ENCODE measurements around the gene GNG12. TPM values are rescaled to one million over a fixed set of nuclear protein-coding genes. Genes with fewer than 3 reads are reported as not detected.
A peak's percentile ranks its signal among the peaks of the same experiment; 100 is the strongest.

The GNG12 gene
- total RNA-seq, 1 experiment from 2014 or later = 102 TPM

DNA sequence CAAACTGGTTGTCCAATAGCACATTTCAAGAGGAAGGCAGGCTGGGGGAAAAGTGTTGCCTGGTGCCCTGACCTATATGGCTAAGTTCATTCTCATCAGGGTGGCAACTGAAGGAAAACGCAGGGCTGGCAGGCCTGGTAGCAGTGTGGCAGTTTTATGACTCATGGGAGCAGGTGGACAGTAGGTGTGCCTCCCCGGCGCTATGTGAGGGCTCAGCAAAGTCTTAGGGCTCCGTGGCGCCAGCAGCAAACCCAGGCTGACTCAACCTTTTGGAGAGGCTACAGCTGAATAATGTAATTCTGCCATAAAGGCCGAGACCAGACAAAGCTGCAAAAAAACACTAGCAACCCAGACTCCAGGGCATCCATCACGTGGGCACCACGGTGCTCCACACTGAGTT lies 124.7 kb downstream of the GNG12 start:
- Histone ChIP-seq H3K9me3 (ENCODE audit: insufficient read depth, low read depth) (no peaks in the 10 kb centered on the region), H3K9me2 (ENCODE audit: insufficient read depth) (no peaks in the 10 kb centered on the region), H3K4me2 (no peak overlapping the region), H3K4me1 (replicated peaks; ENCODE audit: insufficient read depth) (peaks cover 15% of the 10 kb centered on the region), H3K27ac (no peak overlapping the region), H3K36me3 (ENCODE audit: low read depth) (no peaks in the 10 kb centered on the region; the same call in 1 of the 2 replicates), H3K27me3 (ENCODE audit: insufficient read depth, low read depth) (no peaks in the 10 kb centered on the region), H3K4me3 (no peak overlapping the region), H2AFZ (no peak overlapping the region), H3F3A (ENCODE audit: insufficient read depth, low read depth) (peaks cover under 1% of the 10 kb centered on the region), H3K79me2 (ENCODE audit: low read depth) (peaks cover 4% of the 10 kb centered on the region; the same call in 1 of the 2 replicates), H4K20me1 (ENCODE audit: insufficient read depth) (no peaks in the 10 kb centered on the region)
- intact Hi-C loops (cut with micrococcal nuclease; ENCODE audit: unreplicated experiment) = loop anchor here (2.0 to 10.0 kb wide), 2 partner anchors 40 to 466 kb away; no protein-coding TSS in a partner anchor
- no TSS peak for BruUV-seq (replicated peaks)
- TF ChIP-seq EZH2 (IDR thresholded peaks at IDR 0.05; ENCODE audit: low read depth) = no peak
- TF ChIP-seq, protein P1, sequence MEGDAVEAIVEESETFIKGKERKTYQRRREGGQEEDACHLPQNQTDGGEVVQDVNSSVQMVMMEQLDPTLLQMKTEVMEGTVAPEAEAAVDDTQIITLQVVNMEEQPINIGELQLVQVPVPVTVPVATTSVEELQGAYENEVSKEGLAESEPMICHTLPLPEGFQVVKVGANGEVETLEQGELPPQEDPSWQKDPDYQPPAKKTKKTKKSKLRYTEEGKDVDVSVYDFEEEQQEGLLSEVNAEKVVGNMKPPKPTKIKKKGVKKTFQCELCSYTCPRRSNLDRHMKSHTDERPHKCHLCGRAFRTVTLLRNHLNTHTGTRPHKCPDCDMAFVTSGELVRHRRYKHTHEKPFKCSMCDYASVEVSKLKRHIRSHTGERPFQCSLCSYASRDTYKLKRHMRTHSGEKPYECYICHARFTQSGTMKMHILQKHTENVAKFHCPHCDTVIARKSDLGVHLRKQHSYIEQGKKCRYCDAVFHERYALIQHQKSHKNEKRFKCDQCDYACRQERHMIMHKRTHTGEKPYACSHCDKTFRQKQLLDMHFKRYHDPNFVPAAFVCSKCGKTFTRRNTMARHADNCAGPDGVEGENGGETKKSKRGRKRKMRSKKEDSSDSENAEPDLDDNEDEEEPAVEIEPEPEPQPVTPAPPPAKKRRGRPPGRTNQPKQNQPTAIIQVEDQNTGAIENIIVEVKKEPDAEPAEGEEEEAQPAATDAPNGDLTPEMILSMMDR (conservative IDR thresholded peaks at IDR 0.05) = no peak
- POLR2A ChIA-PET (ENCODE audit: unreplicated experiment) = interaction anchor here (0.5 to 0.7 kb wide), 2 partner anchors 24 to 139 kb away, joined by 3 to 10 read pairs; partner anchors contain the start of gene GADD45A
- DNase-seq = peak; percentile 67 to 81
- CTCF ChIA-PET = no interaction called here

DNA sequence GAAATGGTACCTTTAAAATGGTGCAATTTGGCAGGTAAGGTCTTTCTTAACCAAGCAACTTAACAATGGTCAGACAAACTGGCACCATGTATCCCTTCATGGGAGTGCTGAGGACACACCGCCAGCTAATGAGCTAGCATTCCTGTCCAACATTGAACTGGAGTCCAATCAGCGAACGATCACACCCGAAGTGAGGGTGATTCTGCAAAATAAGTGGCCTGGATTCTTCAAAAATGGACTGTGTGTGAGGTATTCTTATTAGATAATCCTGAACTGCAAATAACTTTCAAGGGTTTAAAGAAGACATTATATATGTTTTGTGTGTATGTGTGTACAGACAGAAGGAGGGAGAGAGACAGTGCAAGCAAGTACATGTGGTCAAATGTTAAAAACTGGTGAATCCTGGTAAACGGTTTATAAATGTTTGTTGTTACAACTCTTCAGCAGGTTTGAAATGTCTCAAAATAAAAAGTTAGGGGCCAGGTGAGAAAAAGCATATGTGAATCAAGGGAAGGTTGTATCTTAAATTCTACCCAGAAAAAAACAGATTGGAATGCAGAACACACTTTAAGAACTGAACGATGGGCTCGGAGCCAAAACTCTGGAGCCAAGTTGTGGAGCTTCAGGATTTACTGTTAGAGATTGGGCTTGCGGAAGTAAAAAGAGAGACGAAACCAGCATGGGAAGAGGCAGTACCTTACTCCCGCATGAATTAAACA lies 127.4 kb downstream of the GNG12 start:
- BruUV-seq (replicated peaks) = no TSS peak
- POLR2A ChIA-PET (ENCODE audit: unreplicated experiment) = interaction anchor here (0.7 kb wide), 1 partner anchor 41 kb away, joined by 3 read pairs; no protein-coding TSS in a partner anchor
- no peak for TF ChIP-seq EZH2 (IDR thresholded peaks at IDR 0.05; ENCODE audit: low read depth)
- TF ChIP-seq, protein P1 (conservative IDR thresholded peaks at IDR 0.05) = no peak
- H3F3A ChIP-seq (ENCODE audit: insufficient read depth, low read depth) = peaks cover 14% of the 10 kb centered on the region; the same call in 1 of the 2 replicates
- no peak for DNase-seq
- no peaks in the 10 kb centered on the region for H3K79me2 ChIP-seq (ENCODE audit: low read depth)
- no peak overlapping the region for H3K4me3 ChIP-seq
- no peak overlapping the region for H3K27ac ChIP-seq
- H3K4me1 ChIP-seq (replicated peaks; ENCODE audit: insufficient read depth) = peaks cover 16% of the 10 kb centered on the region
- intact Hi-C loops (cut with micrococcal nuclease; ENCODE audit: unreplicated experiment) = loop anchor here (10.0 kb wide), 1 partner anchor 469 kb away; no protein-coding TSS in a partner anchor
- no peak overlapping the region for H2AFZ ChIP-seq
- H3K9me2 ChIP-seq (ENCODE audit: insufficient read depth) = no peaks in the 10 kb centered on the region
- H3K27me3 ChIP-seq (ENCODE audit: insufficient read depth, low read depth) = no peaks in the 10 kb centered on the region
- no peak overlapping the region for H3K4me2 ChIP-seq
- CTCF ChIA-PET = interaction anchor here (0.6 kb wide), 1 partner anchor 54 kb away, joined by 3 read pairs; no protein-coding TSS in a partner anchor
- H4K20me1 ChIP-seq (ENCODE audit: insufficient read depth) = no peaks in the 10 kb centered on the region
- peaks cover 6% of the 10 kb centered on the region; the same call in 1 of the 2 replicates for H3K36me3 ChIP-seq (ENCODE audit: low read depth)
- no peaks in the 10 kb centered on the region for H3K9me3 ChIP-seq (ENCODE audit: insufficient read depth, low read depth)

DNA sequence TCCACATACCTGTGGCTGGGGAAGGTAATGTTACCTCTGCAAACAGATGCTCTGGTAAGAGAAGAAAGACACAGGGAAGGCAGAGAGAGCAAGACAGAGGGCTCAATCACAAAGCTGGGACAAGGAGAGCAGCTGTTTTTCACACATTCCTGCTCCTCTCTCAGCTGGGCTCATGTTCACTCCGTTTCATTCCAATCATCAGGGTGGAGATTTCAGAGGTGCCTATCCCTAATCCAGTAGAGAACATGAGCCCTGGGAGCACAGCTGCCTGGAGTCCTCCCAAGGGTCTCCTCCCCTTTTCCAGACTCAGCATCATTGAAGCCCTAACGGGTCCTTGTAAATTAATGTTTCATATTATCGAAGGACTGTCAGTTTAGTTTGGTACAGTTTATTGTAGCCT lies 128.9 kb downstream of the GNG12 start:
- DNase-seq = no peak
- POLR2A ChIA-PET (ENCODE audit: unreplicated experiment) = no interaction called here
- Histone ChIP-seq H3K4me2 (no peak overlapping the region), H3K27me3 (ENCODE audit: insufficient read depth, low read depth) (no peaks in the 10 kb centered on the region), H4K20me1 (ENCODE audit: insufficient read depth) (no peaks in the 10 kb centered on the region), H3K27ac (no peak overlapping the region), H3K4me3 (no peak overlapping the region), H3K36me3 (ENCODE audit: low read depth) (peaks cover 6% of the 10 kb centered on the region; the same call in 1 of the 2 replicates), H3K9me3 (ENCODE audit: insufficient read depth, low read depth) (no peaks in the 10 kb centered on the region), H3K4me1 (replicated peaks; ENCODE audit: insufficient read depth) (peaks cover 24% of the 10 kb centered on the region), H3F3A (ENCODE audit: insufficient read depth, low read depth) (peaks cover 21% of the 10 kb centered on the region; the same call in 1 of the 2 replicates), H3K79me2 (ENCODE audit: low read depth) (no peaks in the 10 kb centered on the region), H3K9me2 (ENCODE audit: insufficient read depth) (no peaks in the 10 kb centered on the region), H2AFZ (no peak overlapping the region)
- TSS peak; percentile 13 for BruUV-seq (replicated peaks)
- CTCF ChIA-PET = interaction anchor here (0.7 kb wide), 1 partner anchor 143 kb away, joined by 3 read pairs; no protein-coding TSS in a partner anchor
- intact Hi-C loops (cut with micrococcal nuclease; ENCODE audit: unreplicated experiment) = loop anchor here (10.0 kb wide), 1 partner anchor 470 kb away; no protein-coding TSS in a partner anchor
- TF ChIP-seq, protein P1 (conservative IDR thresholded peaks at IDR 0.05) = no peak
- no peak for TF ChIP-seq EZH2 (IDR thresholded peaks at IDR 0.05; ENCODE audit: low read depth)

Measured in PC-9 (cell line).